Gastroesophageal sphincter (tissue), 4 donors: ENCODE results near the gene CLEC1A. TPM values are rescaled to one million over a fixed set of nuclear protein-coding genes. Genes with fewer than 3 reads are reported as not detected.

Experiments
- ATAC-seq: fragments of 150-250 bp; one replicate; pipeline ENCODE4 v1.9.1; 2016; ENCODE audit warnings: mild to moderate bottlenecking, moderate library complexity
- H3K27ac ChIP-seq, 4 donors: fragments of 200-600 bp; sonication (generic) in 3 of 4; 1 replicate in 3 of 4; 2 replicates in 1 of 4; pipeline ENCODE4 v1.5.1; 2016 to 2019
- H3K27me3 ChIP-seq: fragments of 200-600 bp; sonication (generic); one replicate; pipeline ENCODE4 v1.5.1; 2019
- H3K36me3 ChIP-seq, 2 donors: fragments of 200-600 bp; sonication (generic); one replicate each; pipeline ENCODE4 v1.5.1; 2019; ENCODE audit warnings: control low read depth in 1 of 2
- H3K4me1 ChIP-seq, 3 donors: fragments of 200-600 bp; sonication (generic); 1 replicate in 2 of 3; 2 replicates in 1 of 3; pipeline ENCODE4 v1.5.1; 2016 to 2019; ENCODE audit warnings: control low read depth in 2 of 3
- H3K4me3 ChIP-seq, 2 donors: fragments of 200-600 bp; sonication (generic); one replicate each; pipeline ENCODE4 v1.5.1; 2019; ENCODE audit warnings: mild to moderate bottlenecking in 1 of 2, moderate library complexity in 1 of 2
- H3K9me3 ChIP-seq, 3 donors: fragments of 200-600 bp; sonication (generic); one replicate each; pipeline ENCODE4 v1.5.1; 2017 to 2019; ENCODE audit warnings: control low read depth in 2 of 3
- EP300 ChIP-seq: sonication (generic); formaldehyde crosslinking; IDR thresholded peaks from one replicate; pipeline ENCODE4 v1.6.1; 2017; ENCODE audit warnings: antibody characterized with exemption, mild to moderate bottlenecking
- POLR2A ChIP-seq, 2 donors: fragments of 450-650 bp; IDR thresholded peaks; one replicate each; pipeline ENCODE4 v1.6.1; 2017; ENCODE audit warnings: antibody characterized with exemption in 2 of 2, mild to moderate bottlenecking in 2 of 2, moderate library complexity in 1 of 2
- POLR2AphosphoS5 ChIP-seq: sonication (generic); formaldehyde crosslinking; IDR thresholded peaks from one replicate; pipeline ENCODE4 v1.6.1; 2017; ENCODE audit warnings: antibody characterized with exemption
- WGBS, 2 donors: methylation state at CpG; one replicate each; pipeline ENCODE4 v1.1.5; 2018; ENCODE audit warnings: low coverage in 1 of 2; 5-methylcytosine and 5-hydroxymethylcytosine counted together
- total RNA-seq, 4 donors: library from RNA; depleted of rRNA; stranded (reverse); fragments of >200 nt; gene quantifications; one replicate each; pipeline ENCODE4 v1.1.0, GENCODE V29; 2016
- TF ChIP-seq, protein P1 (sequence below), 4 experiments: fragments of 200-600 bp in 2 of 4; fragments of 450-650 bp in 2 of 4; sonication (generic) in 1 of 4; IDR thresholded peaks; one replicate each; pipeline ENCODE4 v1.5.1; 2017 to 2019; ENCODE audit warnings: antibody characterized with exemption in 4 of 4, mild to moderate bottlenecking in 2 of 4, moderate library complexity in 2 of 4

Gene CLEC1A
- total RNA-seq, 4 donors from 2014 or later, result 1.4 to 4.7 (median 2.4) TPM

DNA sequence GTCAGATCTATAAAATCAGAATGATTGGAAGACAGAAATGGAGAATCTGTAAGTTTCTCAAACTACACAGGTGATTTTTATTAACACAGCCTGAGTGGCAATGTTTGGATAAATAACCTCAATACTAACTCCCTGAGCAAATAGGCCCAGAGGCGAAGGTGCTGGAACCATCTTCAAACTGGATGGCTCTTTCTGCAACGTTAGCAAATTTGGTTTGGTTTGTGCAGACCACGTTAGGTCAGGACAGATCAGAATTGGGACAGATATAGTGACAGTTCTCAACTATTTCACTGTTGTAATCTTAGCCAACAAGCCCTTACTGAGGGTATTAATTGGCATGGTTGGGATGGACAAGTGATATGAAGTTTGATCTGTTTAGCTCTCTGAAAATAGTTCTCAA is 77.4 kb downstream of the CLEC1A start:
- H3K36me3 ChIP-seq, result no peaks in the 10 kb centered on the region
- TF ChIP-seq EP300, result no peak
- no peak for TF ChIP-seq POLR2AphosphoS5
- TF ChIP-seq POLR2A (IDR thresholded peaks at IDR 0.05), result no peak
- TF ChIP-seq, protein P1, sequence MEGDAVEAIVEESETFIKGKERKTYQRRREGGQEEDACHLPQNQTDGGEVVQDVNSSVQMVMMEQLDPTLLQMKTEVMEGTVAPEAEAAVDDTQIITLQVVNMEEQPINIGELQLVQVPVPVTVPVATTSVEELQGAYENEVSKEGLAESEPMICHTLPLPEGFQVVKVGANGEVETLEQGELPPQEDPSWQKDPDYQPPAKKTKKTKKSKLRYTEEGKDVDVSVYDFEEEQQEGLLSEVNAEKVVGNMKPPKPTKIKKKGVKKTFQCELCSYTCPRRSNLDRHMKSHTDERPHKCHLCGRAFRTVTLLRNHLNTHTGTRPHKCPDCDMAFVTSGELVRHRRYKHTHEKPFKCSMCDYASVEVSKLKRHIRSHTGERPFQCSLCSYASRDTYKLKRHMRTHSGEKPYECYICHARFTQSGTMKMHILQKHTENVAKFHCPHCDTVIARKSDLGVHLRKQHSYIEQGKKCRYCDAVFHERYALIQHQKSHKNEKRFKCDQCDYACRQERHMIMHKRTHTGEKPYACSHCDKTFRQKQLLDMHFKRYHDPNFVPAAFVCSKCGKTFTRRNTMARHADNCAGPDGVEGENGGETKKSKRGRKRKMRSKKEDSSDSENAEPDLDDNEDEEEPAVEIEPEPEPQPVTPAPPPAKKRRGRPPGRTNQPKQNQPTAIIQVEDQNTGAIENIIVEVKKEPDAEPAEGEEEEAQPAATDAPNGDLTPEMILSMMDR (IDR thresholded peaks at IDR 0.05), result no peak
- WGBS, 2 donors, result 90 to 96% methylated on average over 3 of the region's 3 CpGs
- no peaks in the 10 kb centered on the region for H3K27me3 ChIP-seq
- H3K27ac ChIP-seq, result no peak overlapping the region
- no peak overlapping the region for H3K4me3 ChIP-seq
- ATAC-seq, result no peak
- H3K9me3 ChIP-seq, result no peaks in the 10 kb centered on the region
- H3K4me1 ChIP-seq, result peaks cover 0 to 13% (median 0%) of the 10 kb centered on the region in 3 donors

Other genes starting within 250 kb of the CLEC1A start
- 10 to 100 TPM in 2 of 4 donors, 1 to 10 TPM in 2; 3.4 to 16.7 (median 8.9) TPM for gene CLEC2B, start 229.6 kb downstream of the CLEC1A start, total RNA-seq
- gene KLRF2, start 217.5 kb downstream of the CLEC1A start, total RNA-seq, result not detected
- not detected for gene CLEC2A, start 166.6 kb downstream of the CLEC1A start, total RNA-seq
- gene CLEC12A, start 127.6 kb downstream of the CLEC1A start, total RNA-seq, result 1 to 10 TPM in 1 of 4 donors, under 1 TPM in 1, not detected in 2; 0.66 to 1.1 TPM
- not detected for gene CLEC1B, start 99.9 kb downstream of the CLEC1A start, total RNA-seq
- gene CLEC12B, start 88.4 kb downstream of the CLEC1A start, total RNA-seq, result not detected
- not detected for gene CLEC9A, start 68.3 kb downstream of the CLEC1A start, total RNA-seq
- gene CLEC7A, start 31.2 kb upstream of the CLEC1A start, total RNA-seq, result 1 to 10 TPM; 1.9 to 9.0 (median 5.1) TPM
- gene OLR1, start 73.1 kb upstream of the CLEC1A start, total RNA-seq, result 1 to 10 TPM in 2 of 4 donors, under 1 TPM in 1, not detected in 1; 0.39 to 6.5 (median 5.5) TPM
- 1 to 10 TPM in 1 of 4 donors, not detected in 3; 1.2 TPM for gene TMEM52B, start 80.0 kb upstream of the CLEC1A start, total RNA-seq
- gene GABARAPL1, start 113.9 kb upstream of the CLEC1A start, total RNA-seq, result 100 to 1,000 TPM; 122 to 269 (median 193) TPM
- gene KLRD1, start 208.9 kb upstream of the CLEC1A start, total RNA-seq, result under 1 TPM; 0.37 to 0.94 (median 0.70) TPM